Stimulated activated CD8-positive, alpha-beta memory T cell treated with anti-CD3 and anti-CD28 coated beads, Interleukin-4, amount 100 ng/mL, for 24 hours (primary cell): Measurements from ENCODE around the gene UBE2G2.

Source experiments
- DNase-seq: peaks from one replicate; pipeline ENCODE4 v3.0.0-alpha.2; 2020; ENCODE audit warnings: low read depth

UBE2G2 gene

GRCh38 chr21:44763451-44764318 lies 37.9 kb downstream of the UBE2G2 start:
- DNase-seq: no peak

- DNase-seq: no peak
Measured at GRCh38 chr21:44763050-44763378, 38.6 kb downstream of the UBE2G2 start.

- no peak for DNase-seq
Measured at GRCh38 chr21:44762221-44763049, 39.2 kb downstream of the UBE2G2 start.

- DNase-seq: no peak
Measured at GRCh38 chr21:44761747-44762208, 39.8 kb downstream of the UBE2G2 start.

GRCh38 chr21:44761011-44761729 lies 40.5 kb downstream of the UBE2G2 start:
- no peak for DNase-seq

- no peak for DNase-seq
Measured at GRCh38 chr21:44760376-44760775, 41.2 kb downstream of the UBE2G2 start.

- no peak for DNase-seq
Measured at GRCh38 chr21:44759628-44760285, 41.9 kb downstream of the UBE2G2 start.

GRCh38 chr21:44758781-44759627 lies 42.6 kb downstream of the UBE2G2 start:
- no peak for DNase-seq

- no peak for DNase-seq
Measured at GRCh38 chr21:44758141-44758561, 43.5 kb downstream of the UBE2G2 start.

GRCh38 chr21:44757731-44758130 lies 43.9 kb downstream of the UBE2G2 start:
- DNase-seq: no peak

GRCh38 chr21:44756423-44757185 lies 45.0 kb downstream of the UBE2G2 start:
- no peak for DNase-seq

GRCh38 chr21:44755227-44755626 lies 46.4 kb downstream of the UBE2G2 start:
- no peak for DNase-seq

- no peak for DNase-seq
Measured at GRCh38 chr21:44753357-44753756, 48.3 kb downstream of the UBE2G2 start.

- DNase-seq: no peak
Measured at GRCh38 chr21:44752671-44753235, 48.9 kb downstream of the UBE2G2 start.

- no peak for DNase-seq
Measured at GRCh38 chr21:44751799-44752636, 49.6 kb downstream of the UBE2G2 start.

GRCh38 chr21:44751186-44751798 lies 50.3 kb downstream of the UBE2G2 start:
- no peak for DNase-seq

GRCh38 chr21:44750675-44751025 lies 51.0 kb downstream of the UBE2G2 start:
- no peak for DNase-seq
